Central memory CD4-positive, alpha-beta T cell (primary cell): ENCODE measurements around the gene DDX60.
"Not testable (repeated sequence)": the region's sequence is repeated elsewhere in the genome, so short reads cannot be mapped to it uniquely, and the experiment has no call there.

Source experiments
- DNase-seq: peaks from one replicate; pipeline ENCODE4 v3.0.0; 2022
- total RNA-seq, 3 experiments: gene quantifications; one replicate each; lab custom pipeline; 2026; lab: John Stamatoyannopoulos, UW

The DDX60 gene
- 29.3 to 114 (median 95.5) reads per million in 3 experiments for total RNA-seq

GRCh38 chr4:168318266-168318895, at the start of gene DDX60:
TSS of gene DDX60 (minus strand) at chr4:168318752. CDS start at chr4:168311259, 7,493 bp downstream.
- DNase-seq = peak; percentile 83

- DNase-seq = no peak
Observed at GRCh38 chr4:168367065-168367464, 48.5 kb upstream of the DDX60 start.

- DNase-seq = no peak
Observed at GRCh38 chr4:168362025-168362401, 43.5 kb upstream of the DDX60 start.

GRCh38 chr4:168361365-168362024, 42.9 kb upstream of the DDX60 start:
- no peak for DNase-seq

GRCh38 chr4:168360271-168360670, 41.7 kb upstream of the DDX60 start:
- DNase-seq = no peak

- no peak for DNase-seq
Observed at GRCh38 chr4:168357941-168358340, 39.4 kb upstream of the DDX60 start.

- DNase-seq = no peak
Observed at GRCh38 chr4:168353746-168354145, 35.2 kb upstream of the DDX60 start.

GRCh38 chr4:168337550-168337940, 19.0 kb upstream of the DDX60 start:
- DNase-seq = no peak

- no peak for DNase-seq
Observed at GRCh38 chr4:168336837-168337549, 18.4 kb upstream of the DDX60 start.

GRCh38 chr4:168335621-168336020, 17.1 kb upstream of the DDX60 start:
- DNase-seq = no peak

- no peak for DNase-seq
Observed at GRCh38 chr4:168334053-168334452, 15.5 kb upstream of the DDX60 start.

GRCh38 chr4:168330575-168330974, 12.0 kb upstream of the DDX60 start:
- not testable (repeated sequence) for DNase-seq

GRCh38 chr4:168325591-168325990, 7.0 kb upstream of the DDX60 start:
- DNase-seq = no peak

GRCh38 chr4:168321006-168321405, 2.5 kb upstream of the DDX60 start:
- DNase-seq = no peak

GRCh38 chr4:168319486-168320019, 1.0 kb upstream of the DDX60 start:
- DNase-seq = no peak

GRCh38 chr4:168317621-168318020, 931 bp downstream of the DDX60 start:
- DNase-seq = no peak

GRCh38 chr4:168309781-168310180, 8.8 kb downstream of the DDX60 start:
- no peak for DNase-seq

- no peak for DNase-seq
Observed at GRCh38 chr4:168308912-168309311, 9.6 kb downstream of the DDX60 start.

- DNase-seq = no peak
Observed at GRCh38 chr4:168306476-168306875, 12.1 kb downstream of the DDX60 start.

- no peak for DNase-seq
Observed at GRCh38 chr4:168304744-168305459, 13.7 kb downstream of the DDX60 start.

- not testable (repeated sequence) for DNase-seq
Observed at GRCh38 chr4:168303430-168303829, 15.1 kb downstream of the DDX60 start.

GRCh38 chr4:168293386-168293975, 25.1 kb downstream of the DDX60 start:
- no peak for DNase-seq

GRCh38 chr4:168291242-168291641, 27.3 kb downstream of the DDX60 start:
- no peak for DNase-seq
